Kidney epithelial cell (primary cell): ENCODE results near the gene NMNAT3. TPM values are rescaled to one million over a fixed set of nuclear protein-coding genes. Genes with fewer than 3 reads are reported as not detected.

Source experiments
- DNase-seq: peaks from one replicate; pipeline ENCODE4 v3.0.0-alpha.2; 2010; ENCODE audit warnings: low read depth
- H3K27me3 ChIP-seq: 2 replicates; pipeline ENCODE4 v1.6.0; 2011; ENCODE audit warnings: low read length; ENCODE audit not compliant: control insufficient read depth, insufficient read depth
- H3K36me3 ChIP-seq: 2 replicates; pipeline ENCODE4 v1.5.1; 2011; ENCODE audit warnings: low read length; ENCODE audit not compliant: control insufficient read depth, insufficient read depth
- H3K4me3 ChIP-seq: 2 replicates; pipeline ENCODE4 v1.5.1; 2011; ENCODE audit warnings: low read depth, mild to moderate bottlenecking, control low read depth, low read length
- CTCF ChIP-seq: IDR thresholded peaks from 2 replicates; pipeline ENCODE4 v1.5.1; 2011; ENCODE audit warnings: mild to moderate bottlenecking, moderate library complexity, low read length, control low read depth, inconsistent platforms; ENCODE audit not compliant: insufficient read depth, poor library complexity, severe bottlenecking
- total RNA-seq: library from RNA; depleted of rRNA; stranded (reverse); fragments of >200 nt; gene quantifications from 2 replicates; pipeline ENCODE4 v1.2.3, GENCODE V29; 2015

NMNAT3 gene
- total RNA-seq, 1 donor from 2014 or later = 8.6 TPM

DNA sequence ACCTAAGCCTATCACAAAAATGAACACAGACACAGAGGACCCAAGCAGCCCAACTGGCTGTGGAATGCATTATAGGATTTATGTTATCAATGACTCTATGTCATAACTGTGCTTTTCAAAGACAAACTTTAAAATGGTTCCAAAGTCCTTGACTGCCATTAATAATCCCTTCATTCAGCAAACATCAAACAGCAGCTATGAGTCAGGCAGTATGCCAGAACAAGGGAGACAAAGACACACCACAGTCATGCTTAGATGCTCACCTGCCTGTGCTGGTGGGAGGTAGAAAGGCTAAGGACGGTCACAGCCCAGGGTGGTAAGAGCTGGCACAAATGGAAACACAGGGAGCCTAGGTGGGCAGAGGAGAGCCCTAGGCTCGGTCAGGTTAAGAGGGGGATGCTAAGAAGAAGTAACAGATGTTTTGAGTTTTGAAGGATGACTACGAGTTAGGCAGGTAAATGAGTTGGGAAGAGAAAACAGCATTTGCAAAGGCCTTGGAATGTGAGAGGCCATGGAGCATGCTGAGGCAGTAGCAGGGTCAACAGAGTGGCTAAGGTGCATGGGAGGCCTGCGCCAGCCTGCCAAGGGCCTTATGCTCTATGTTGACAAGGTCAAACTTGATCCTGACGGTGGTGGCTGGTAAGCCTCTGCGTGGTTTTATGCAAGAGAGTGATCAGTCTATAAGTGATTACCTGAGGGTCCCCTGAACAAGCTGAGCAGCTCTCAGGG is 23.0 kb downstream of the NMNAT3 start:
- no peaks in the 10 kb centered on the region for H3K27me3 ChIP-seq
- no peak for DNase-seq

GRCh38 chr3:139653582-139653981 is 24.2 kb downstream of the NMNAT3 start:
- no peaks in the 10 kb centered on the region for H3K27me3 ChIP-seq
- no peak for TF ChIP-seq CTCF
- no peaks in the 10 kb centered on the region for H3K36me3 ChIP-seq
- no peak for DNase-seq
- no peak overlapping the region for H3K4me3 ChIP-seq

More for the DNA sequence above, 23.0 kb downstream of the NMNAT3 start:
- TF ChIP-seq CTCF = no peak
- H3K36me3 ChIP-seq = no peaks in the 10 kb centered on the region
- no peak overlapping the region for H3K4me3 ChIP-seq

GRCh38 chr3:139652561-139652960 is 25.2 kb downstream of the NMNAT3 start:
- Histone ChIP-seq H3K36me3 (no peaks in the 10 kb centered on the region), H3K4me3 (no peak overlapping the region), H3K27me3 (no peaks in the 10 kb centered on the region)
- no peak for DNase-seq
- TF ChIP-seq CTCF = no peak

DNA sequence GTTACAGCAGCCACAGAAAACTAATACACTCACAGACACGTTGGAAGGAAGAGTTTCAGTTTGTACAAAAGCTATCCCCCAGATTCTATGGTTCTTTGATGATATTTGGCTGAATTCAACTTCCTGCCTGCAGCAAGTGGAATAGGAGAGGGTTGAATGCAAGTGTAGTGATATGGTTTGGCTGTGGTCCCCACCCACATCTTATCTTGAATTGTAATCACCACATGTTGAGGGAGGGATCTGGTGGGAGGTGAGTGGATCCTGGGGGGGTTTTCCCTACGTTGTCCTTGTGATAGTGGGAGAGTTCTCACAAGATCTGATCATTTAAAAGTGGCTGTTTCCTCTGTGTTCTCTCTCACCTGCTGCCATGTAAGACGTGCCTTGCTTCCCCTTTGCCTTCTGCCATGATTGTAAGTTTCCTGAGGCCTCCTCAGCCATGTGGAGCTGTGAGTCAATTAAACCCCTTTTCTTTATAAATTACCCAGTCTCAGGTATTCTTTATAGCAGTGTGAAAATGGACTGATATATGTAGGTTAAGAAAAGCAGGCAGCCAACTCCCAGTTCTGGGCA is 29.8 kb downstream of the NMNAT3 start:
- no peak for TF ChIP-seq CTCF
- no peaks in the 10 kb centered on the region for H3K36me3 ChIP-seq
- no peak overlapping the region for H3K4me3 ChIP-seq
- no peaks in the 10 kb centered on the region for H3K27me3 ChIP-seq
- DNase-seq = no peak

DNA sequence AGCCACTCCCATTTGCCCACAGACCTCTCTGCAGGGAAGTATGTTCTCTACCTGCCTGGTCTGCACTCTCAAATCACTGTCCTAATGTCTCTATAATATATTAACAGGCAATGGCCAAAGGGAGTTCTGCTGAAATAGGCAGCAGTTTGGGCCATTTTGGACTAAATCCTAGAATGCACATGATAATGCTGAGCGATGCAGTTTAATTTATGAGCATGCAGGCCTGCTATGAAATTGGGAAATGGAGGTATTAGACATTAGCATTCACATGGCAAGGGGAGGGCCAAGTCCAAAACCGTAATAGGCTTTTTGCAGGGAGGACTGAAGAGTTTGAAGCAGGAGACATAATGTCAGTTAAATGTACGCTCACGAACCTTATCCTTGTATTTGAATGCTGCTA is 31.3 kb downstream of the NMNAT3 start:
- no peak for DNase-seq
- Histone ChIP-seq H3K27me3 (no peaks in the 10 kb centered on the region), H3K4me3 (no peak overlapping the region), H3K36me3 (no peaks in the 10 kb centered on the region)
- TF ChIP-seq CTCF = no peak

DNA sequence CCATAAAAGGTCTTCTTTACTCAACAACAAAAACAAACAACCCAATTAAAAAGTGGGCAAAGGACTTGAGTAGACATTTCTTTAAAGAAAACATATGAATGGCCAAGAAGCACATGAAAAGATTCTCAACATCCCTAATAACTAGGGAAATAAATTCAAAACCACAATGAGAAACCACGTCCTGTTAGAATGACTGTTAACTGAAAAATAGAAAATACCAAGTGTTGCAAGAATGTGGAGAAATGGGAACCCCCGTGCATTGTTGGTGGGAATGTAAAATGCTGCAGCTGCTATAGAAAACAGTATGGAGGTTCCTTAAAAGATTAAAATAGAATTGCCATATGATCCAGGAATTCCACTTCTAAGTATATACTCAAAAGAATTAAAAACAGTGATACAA is 34.8 kb downstream of the NMNAT3 start:
- no peak for DNase-seq
- Histone ChIP-seq H3K36me3 (no peaks in the 10 kb centered on the region), H3K27me3 (no peaks in the 10 kb centered on the region), H3K4me3 (no peak overlapping the region)
- TF ChIP-seq CTCF = no peak
